Uterus (tissue), 2 donors: ENCODE measurements around the gene TOE1.

Source experiments
- POLR2A ChIP-seq, 2 donors: fragments of 450-650 bp; IDR thresholded peaks; one replicate each; pipeline ENCODE4 v1.6.1; 2016; ENCODE audit warnings: antibody characterized with exemption in 2 of 2, mild to moderate bottlenecking in 1 of 2, moderate library complexity in 1 of 2
- TF ChIP-seq, protein P1 (sequence below), 4 experiments: fragments of 200-600 bp in 2 of 4; fragments of 450-650 bp in 2 of 4; sonication (generic) in 2 of 4; IDR thresholded peaks; one replicate each; pipeline ENCODE4 v1.5.1; 2016 to 2019; ENCODE audit warnings: antibody characterized with exemption in 4 of 4, mild to moderate bottlenecking in 2 of 4, moderate library complexity in 1 of 4

DNA sequence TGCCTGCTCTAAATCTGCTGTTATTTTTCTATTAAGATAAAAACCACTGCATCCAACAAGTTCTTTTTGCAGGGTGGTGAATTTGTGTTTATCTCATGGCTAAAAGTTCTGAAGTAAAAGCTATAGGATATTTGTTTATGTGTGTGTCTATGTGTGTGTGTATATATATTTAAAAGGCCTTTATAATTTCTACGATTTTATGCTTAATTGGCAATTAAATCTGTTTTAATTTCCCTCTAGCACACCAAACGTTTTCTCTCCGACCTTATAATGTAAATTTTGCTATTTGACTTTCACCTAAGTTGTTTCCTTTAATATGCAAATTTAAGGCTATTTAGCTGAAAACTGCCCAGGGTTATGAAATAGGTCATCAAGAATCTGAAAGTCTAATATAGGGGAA lies 33.1 kb upstream of the TOE1 start:
- TF ChIP-seq, protein P1, sequence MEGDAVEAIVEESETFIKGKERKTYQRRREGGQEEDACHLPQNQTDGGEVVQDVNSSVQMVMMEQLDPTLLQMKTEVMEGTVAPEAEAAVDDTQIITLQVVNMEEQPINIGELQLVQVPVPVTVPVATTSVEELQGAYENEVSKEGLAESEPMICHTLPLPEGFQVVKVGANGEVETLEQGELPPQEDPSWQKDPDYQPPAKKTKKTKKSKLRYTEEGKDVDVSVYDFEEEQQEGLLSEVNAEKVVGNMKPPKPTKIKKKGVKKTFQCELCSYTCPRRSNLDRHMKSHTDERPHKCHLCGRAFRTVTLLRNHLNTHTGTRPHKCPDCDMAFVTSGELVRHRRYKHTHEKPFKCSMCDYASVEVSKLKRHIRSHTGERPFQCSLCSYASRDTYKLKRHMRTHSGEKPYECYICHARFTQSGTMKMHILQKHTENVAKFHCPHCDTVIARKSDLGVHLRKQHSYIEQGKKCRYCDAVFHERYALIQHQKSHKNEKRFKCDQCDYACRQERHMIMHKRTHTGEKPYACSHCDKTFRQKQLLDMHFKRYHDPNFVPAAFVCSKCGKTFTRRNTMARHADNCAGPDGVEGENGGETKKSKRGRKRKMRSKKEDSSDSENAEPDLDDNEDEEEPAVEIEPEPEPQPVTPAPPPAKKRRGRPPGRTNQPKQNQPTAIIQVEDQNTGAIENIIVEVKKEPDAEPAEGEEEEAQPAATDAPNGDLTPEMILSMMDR (IDR thresholded peaks at IDR 0.05): no peak
- TF ChIP-seq POLR2A (IDR thresholded peaks at IDR 0.05): no peak
